Mesothelial cell of epicardium (in vitro differentiated cells): ENCODE data around the gene MYADML2. TPM values are rescaled to one million over a fixed set of nuclear protein-coding genes. Genes with fewer than 3 reads are reported as not detected.
A peak's percentile ranks its signal among the peaks of the same experiment; 100 is the strongest.

ENCODE experiments used
- DNase-seq, 2 experiments: peaks; one replicate each; pipeline ENCODE4 v3.0.0; 2021; ENCODE audit warnings: low spot score in 2 of 2; ENCODE audit not compliant: unreplicated experiment in 2 of 2
- H3K27ac Mint-ChIP-seq: 2 replicates; pipeline ENCODE4 v1.8.0; 2021; ENCODE audit warnings: mixed read lengths
- H3K27me3 Mint-ChIP-seq: 2 replicates; pipeline ENCODE4 v1.8.0; 2021; ENCODE audit warnings: low read depth, mixed read lengths
- H3K36me3 Mint-ChIP-seq: 2 replicates; pipeline ENCODE4 v1.8.0; 2021; ENCODE audit warnings: mixed read lengths
- H3K4me1 Mint-ChIP-seq: 2 replicates; pipeline ENCODE4 v1.8.0; 2021; ENCODE audit warnings: mixed read lengths
- H3K4me3 Mint-ChIP-seq: 2 replicates; pipeline ENCODE4 v1.8.0; 2021; ENCODE audit warnings: mild to moderate bottlenecking, moderate library complexity, mixed read lengths
- H3K9me3 Mint-ChIP-seq: 2 replicates; pipeline ENCODE4 v1.8.0; 2021; ENCODE audit warnings: mixed read lengths
- total RNA-seq: library from RNA; stranded (reverse); gene quantifications from 3 replicates; pipeline ENCODE4 v1.2.1, GENCODE V29; 2021
- TF ChIP-seq, protein P1 (sequence below): fragments of 200-600 bp; sonication (generic); IDR thresholded peaks from one replicate; pipeline ENCODE4 v1.5.0; 2021; ENCODE audit warnings: antibody characterized with exemption; ENCODE audit not compliant: unreplicated experiment

The MYADML2 gene
- total RNA-seq, 1 donor from 2014 or later, result not detected

- H3K4me3 Mint-ChIP-seq, result peak overlapping the region; percentile 94
- DNase-seq, result no peak
Observed at GRCh38 chr17:81891303-81891552, 55.8 kb downstream of the MYADML2 start.

GRCh38 chr17:81890447-81891302 is 56.4 kb downstream of the MYADML2 start:
- peaks cover 17% of the 10 kb centered on the region for H3K36me3 Mint-ChIP-seq
- TF ChIP-seq, protein P1, sequence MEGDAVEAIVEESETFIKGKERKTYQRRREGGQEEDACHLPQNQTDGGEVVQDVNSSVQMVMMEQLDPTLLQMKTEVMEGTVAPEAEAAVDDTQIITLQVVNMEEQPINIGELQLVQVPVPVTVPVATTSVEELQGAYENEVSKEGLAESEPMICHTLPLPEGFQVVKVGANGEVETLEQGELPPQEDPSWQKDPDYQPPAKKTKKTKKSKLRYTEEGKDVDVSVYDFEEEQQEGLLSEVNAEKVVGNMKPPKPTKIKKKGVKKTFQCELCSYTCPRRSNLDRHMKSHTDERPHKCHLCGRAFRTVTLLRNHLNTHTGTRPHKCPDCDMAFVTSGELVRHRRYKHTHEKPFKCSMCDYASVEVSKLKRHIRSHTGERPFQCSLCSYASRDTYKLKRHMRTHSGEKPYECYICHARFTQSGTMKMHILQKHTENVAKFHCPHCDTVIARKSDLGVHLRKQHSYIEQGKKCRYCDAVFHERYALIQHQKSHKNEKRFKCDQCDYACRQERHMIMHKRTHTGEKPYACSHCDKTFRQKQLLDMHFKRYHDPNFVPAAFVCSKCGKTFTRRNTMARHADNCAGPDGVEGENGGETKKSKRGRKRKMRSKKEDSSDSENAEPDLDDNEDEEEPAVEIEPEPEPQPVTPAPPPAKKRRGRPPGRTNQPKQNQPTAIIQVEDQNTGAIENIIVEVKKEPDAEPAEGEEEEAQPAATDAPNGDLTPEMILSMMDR, result no peak
- H3K9me3 Mint-ChIP-seq, result no peaks in the 10 kb centered on the region
- H3K4me3 Mint-ChIP-seq, result peak overlapping the region; percentile 78
- peak in 1 of 2 experiments; percentile 20 for DNase-seq
- H3K4me1 Mint-ChIP-seq, result peaks cover 11% of the 10 kb centered on the region
- peak overlapping the region; percentile 93 for H3K27ac Mint-ChIP-seq
- no peaks in the 10 kb centered on the region for H3K27me3 Mint-ChIP-seq

More at GRCh38 chr17:81891303-81891552, 55.8 kb downstream of the MYADML2 start:
- H3K9me3 Mint-ChIP-seq, result no peaks in the 10 kb centered on the region
- H3K27ac Mint-ChIP-seq, result peak overlapping the region; percentile 99
- H3K36me3 Mint-ChIP-seq, result peaks cover 16% of the 10 kb centered on the region
- no peaks in the 10 kb centered on the region for H3K27me3 Mint-ChIP-seq
- TF ChIP-seq, protein P1, result no peak
- H3K4me1 Mint-ChIP-seq, result peaks cover 11% of the 10 kb centered on the region

Other genes starting within 250 kb of the MYADML2 start
- gene MRPL12, start 243.9 kb downstream of the MYADML2 start, total RNA-seq, result 53.9 to 56.7 TPM (median 54.1 TPM) in 3 replicates
- gene SLC25A10, start 234.9 kb downstream of the MYADML2 start, total RNA-seq, result 13.2 to 15.7 TPM (median 15.2 TPM) in 3 replicates
- gene GCGR, start 143.1 kb downstream of the MYADML2 start, total RNA-seq, result 0.18 to 0.74 TPM (median 0.66 TPM) in 3 replicates
- 96.2 to 104 TPM (median 103 TPM) in 3 replicates for gene MCRIP1, start 113.9 kb downstream of the MYADML2 start, total RNA-seq
- 0.35 TPM in 1 of 3 replicates, not detected in the others for gene PPP1R27, start 112.2 kb downstream of the MYADML2 start, total RNA-seq
- gene P4HB, start 86.7 kb downstream of the MYADML2 start, total RNA-seq, result 405 to 433 TPM (median 421 TPM) in 3 replicates
- 258 to 275 TPM (median 268 TPM) in 3 replicates for gene ARHGDIA, start 75.9 kb downstream of the MYADML2 start, total RNA-seq
- gene ALYREF, start 55.6 kb downstream of the MYADML2 start, total RNA-seq, result 78.5 to 86.1 TPM (median 79.5 TPM) in 3 replicates
- 103 to 115 TPM (median 108 TPM) in 3 replicates for gene ANAPC11, start 55.5 kb downstream of the MYADML2 start, total RNA-seq
- 0.75 to 1.7 TPM (median 1.2 TPM) in 3 replicates for gene NPB, start 45.0 kb downstream of the MYADML2 start, total RNA-seq
- gene PCYT2, start 35.8 kb downstream of the MYADML2 start, total RNA-seq, result 16.8 to 20.5 TPM (median 17.5 TPM) in 3 replicates
- gene SIRT7, start 29.1 kb downstream of the MYADML2 start, total RNA-seq, result 18.9 to 22.6 TPM (median 21.3 TPM) in 3 replicates
- gene MAFG, start 19.5 kb downstream of the MYADML2 start, total RNA-seq, result 23.6 to 25.5 TPM (median 24.1 TPM) in 3 replicates
- gene PYCR1, start 9.9 kb downstream of the MYADML2 start, total RNA-seq, result 91.0 to 108 TPM (median 102 TPM) in 3 replicates
- 5.9 to 8.2 TPM (median 6.5 TPM) in 3 replicates for gene NOTUM, start 14.0 kb upstream of the MYADML2 start, total RNA-seq
- gene ASPSCR1, start 30.4 kb upstream of the MYADML2 start, total RNA-seq, result 50.5 to 53.0 TPM (median 51.4 TPM) in 3 replicates
- gene CENPX, start 75.6 kb upstream of the MYADML2 start, total RNA-seq, result 40.0 to 45.5 TPM (median 40.6 TPM) in 3 replicates
- 16.9 to 18.5 TPM (median 17.9 TPM) in 3 replicates for gene LRRC45, start 76.1 kb upstream of the MYADML2 start, total RNA-seq
- gene RAC3, start 84.4 kb upstream of the MYADML2 start, total RNA-seq, result 32.6 to 34.6 TPM (median 33.6 TPM) in 3 replicates
- 73.5 to 80.2 TPM (median 77.6 TPM) in 3 replicates for gene DCXR, start 90.5 kb upstream of the MYADML2 start, total RNA-seq
- gene RFNG, start 104.6 kb upstream of the MYADML2 start, total RNA-seq, result 53.8 to 57.3 TPM (median 55.6 TPM) in 3 replicates
- 104 to 113 TPM (median 105 TPM) in 3 replicates for gene GPS1, start 104.7 kb upstream of the MYADML2 start, total RNA-seq
- gene DUS1L, start 118.6 kb upstream of the MYADML2 start, total RNA-seq, result 87.3 to 94.9 TPM (median 87.9 TPM) in 3 replicates
- gene FASN, start 151.0 kb upstream of the MYADML2 start, total RNA-seq, result 227 to 230 TPM (median 229 TPM) in 3 replicates